Smooth muscle cell (in vitro differentiated cells): ENCODE results near the gene CACNA1F. TPM values are rescaled to one million over a fixed set of nuclear protein-coding genes. Genes with fewer than 3 reads are reported as not detected.

Experiments
- DNase-seq: peaks from one replicate; lab custom pipeline; 2025; ENCODE audit not compliant: unreplicated experiment; lab: John Stamatoyannopoulos, UW
- H2AFZ ChIP-seq: fragments of 200-600 bp; sonication (generic); 2 replicates; pipeline ENCODE4 v1.6.0; 2016; ENCODE audit warnings: antibody characterized with exemption, low read depth, mild to moderate bottlenecking
- H3F3A ChIP-seq: fragments of 200-600 bp; sonication (generic); 2 replicates; pipeline ENCODE4 v1.6.0; 2017; ENCODE audit warnings: antibody characterized with exemption, low read depth
- H3K27ac ChIP-seq: fragments of 200-600 bp; sonication (generic); 2 replicates; pipeline ENCODE4 v1.5.1; 2016; ENCODE audit warnings: low read depth, mild to moderate bottlenecking
- H3K27me3 ChIP-seq: fragments of 200-600 bp; sonication (generic); 2 replicates; pipeline ENCODE4 v1.6.1; 2016; ENCODE audit warnings: low read depth, mild to moderate bottlenecking
- H3K36me3 ChIP-seq: fragments of 200-600 bp; sonication (generic); 2 replicates; pipeline ENCODE4 v1.5.1; 2016; ENCODE audit warnings: low read depth
- H3K4me1 ChIP-seq: fragments of 200-600 bp; sonication (generic); 2 replicates; pipeline ENCODE4 v1.5.1; 2016; ENCODE audit warnings: low read depth
- H3K4me2 ChIP-seq: fragments of 200-600 bp; sonication (generic); 2 replicates; pipeline ENCODE4 v1.6.0; 2016; ENCODE audit warnings: mild to moderate bottlenecking
- H3K4me3 ChIP-seq: fragments of 200-600 bp; sonication (generic); 2 replicates; pipeline ENCODE4 v1.5.1; 2016; ENCODE audit warnings: mild to moderate bottlenecking
- H3K79me2 ChIP-seq: fragments of 200-600 bp; sonication (generic); 2 replicates; pipeline ENCODE4 v1.6.0; 2016; ENCODE audit warnings: low read depth, mild to moderate bottlenecking
- H3K9ac ChIP-seq: fragments of 200-600 bp; sonication (generic); 2 replicates; pipeline ENCODE4 v1.6.0; 2016; ENCODE audit warnings: low read depth
- H3K9me3 ChIP-seq: fragments of 200-600 bp; sonication (generic); replicated peaks from 2 replicates; pipeline ENCODE4 v1.5.1; 2016; ENCODE audit warnings: low read depth
- H4K20me1 ChIP-seq: fragments of 200-600 bp; sonication (generic); 2 replicates; pipeline ENCODE4 v1.6.0; 2016; ENCODE audit warnings: low read depth
- WGBS: methylation state at CpG from one replicate; pipeline ENCODE4 v1.1.7; 2016; ENCODE audit warnings: low lambda C conversion rate; 5-methylcytosine and 5-hydroxymethylcytosine counted together
- polyA plus RNA-seq: library from polyadenylated mRNA; unstranded; fragments of >200 nt; fragmentation: Nextera tagmentation; extraction: Ambion mirVana; gene quantifications from 2 replicates; pipeline ENCODE4 v1.2.1, GENCODE V29; 2016
- total RNA-seq: library from RNA; depleted of rRNA; stranded (reverse); fragments of >200 nt; gene quantifications from 2 replicates; pipeline ENCODE4 v1.2.3, GENCODE V29; 2014
- TF ChIP-seq, protein P1 (sequence below): fragments of 200-600 bp; sonication (generic); IDR thresholded peaks from 2 replicates; pipeline ENCODE4 v1.5.1; 2017; ENCODE audit warnings: borderline replicate concordance, mild to moderate bottlenecking, antibody characterized with exemption; ENCODE audit not compliant: insufficient read depth, poor library complexity, severe bottlenecking

CACNA1F gene
- total and polyA plus RNA-seq, 2 experiments from 2014 or later: 0.34 TPM; not detected in 1

DNA sequence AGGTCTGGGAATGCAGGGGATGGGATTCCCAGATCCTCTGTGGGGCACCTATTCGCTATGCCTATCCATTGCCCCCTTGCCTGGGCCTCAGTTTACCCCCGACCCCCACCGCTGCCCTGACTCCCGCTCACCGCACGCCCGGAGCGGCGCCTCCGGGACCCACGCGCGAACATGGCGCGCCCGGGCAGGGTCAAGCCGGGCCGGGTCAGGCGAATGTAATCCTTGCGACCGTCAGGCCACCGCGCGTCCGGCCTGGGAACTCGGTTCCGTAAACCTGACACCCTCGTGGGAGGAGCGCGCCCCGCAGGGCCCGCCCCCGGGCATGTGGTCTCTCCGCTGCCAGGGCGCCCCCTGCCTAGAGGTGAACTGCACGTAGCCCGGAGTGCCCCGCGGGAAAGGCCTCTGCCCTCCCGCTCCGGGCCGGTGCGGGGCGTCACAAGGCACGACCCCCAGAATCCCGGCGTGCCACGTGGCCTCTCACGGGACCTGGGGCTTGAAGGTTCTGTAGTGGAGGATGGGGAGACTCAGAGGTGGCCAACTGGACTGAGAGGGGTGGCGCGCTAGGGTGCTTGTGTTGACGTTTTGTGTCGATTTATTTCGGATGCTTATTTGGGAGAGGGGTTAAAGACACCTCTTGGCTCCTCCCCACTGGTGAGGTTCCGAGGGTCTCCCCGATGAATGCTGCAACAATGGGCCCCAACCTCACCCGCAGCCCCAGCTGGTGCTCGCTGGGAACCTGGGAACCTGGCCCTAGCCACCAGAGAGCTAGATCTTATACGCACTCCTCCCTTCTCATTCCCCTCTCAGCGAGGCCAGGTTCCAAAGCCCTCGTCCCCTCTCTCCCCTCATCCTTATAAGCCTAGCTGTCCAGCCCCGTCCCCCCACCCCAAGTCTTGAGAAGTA lies 46.8 kb downstream of the CACNA1F start, which contains the start of gene PRICKLE3:
PRICKLE3 (minus strand) TSS at position 249 of the 903 bp plus-strand sequence; CDS start at position 173, 76 bp downstream.
- peak within 1 kb of the TSS; percentile 57 for H3K27ac ChIP-seq

DNA sequence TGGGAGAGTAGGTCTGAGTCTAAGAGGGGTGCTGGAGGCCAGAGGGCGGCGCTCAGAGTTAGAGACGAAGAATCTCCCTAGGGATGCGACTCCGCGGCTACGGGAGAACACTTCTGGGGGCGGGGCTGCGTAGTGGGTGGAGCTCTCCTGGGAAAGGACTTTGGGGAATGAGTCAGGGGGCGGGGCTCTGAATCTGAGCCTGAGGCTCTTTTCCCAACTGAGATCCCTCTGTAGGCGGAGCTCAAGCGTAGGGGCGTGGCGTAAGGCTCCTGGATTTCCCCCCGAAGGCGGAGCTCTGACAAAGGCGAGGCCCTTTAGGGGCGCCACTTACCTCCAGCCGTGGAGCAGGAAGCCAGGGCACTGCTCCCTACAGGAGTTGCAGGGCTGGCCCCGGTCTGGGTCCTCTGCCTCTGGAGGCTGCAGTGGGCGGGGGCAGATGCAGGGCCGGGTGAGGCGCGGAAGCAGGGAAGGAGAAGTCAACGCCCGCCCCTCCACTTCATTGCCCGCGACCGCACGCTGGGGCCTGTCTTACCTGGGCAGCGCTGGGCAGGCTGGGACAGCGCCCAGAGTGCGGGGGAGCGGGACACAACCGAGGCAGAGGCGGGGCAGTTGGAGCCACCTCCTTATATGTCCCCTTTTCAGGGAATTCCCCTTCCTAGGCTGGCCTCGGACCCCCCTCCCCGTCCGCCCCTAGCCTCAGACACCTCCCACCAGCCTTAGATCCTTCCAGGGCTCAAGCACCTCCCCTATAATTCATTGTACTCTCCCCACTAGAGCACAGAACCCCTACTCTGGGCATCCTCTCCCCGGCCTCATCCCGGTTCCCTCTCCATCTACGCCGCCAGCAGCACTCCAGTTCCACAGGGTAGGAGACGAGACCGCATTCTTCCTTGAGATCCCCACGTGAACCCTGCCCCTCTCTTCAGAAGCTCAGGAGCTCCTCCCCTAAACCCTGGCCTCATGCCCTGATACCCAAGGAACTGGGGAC lies 48.6 kb downstream of the CACNA1F start:
- WGBS: 34% methylated on average over 26 of the region's 46 CpGs
- peak overlapping the region; percentile 51 for H3K9ac ChIP-seq
- TF ChIP-seq, protein P1, sequence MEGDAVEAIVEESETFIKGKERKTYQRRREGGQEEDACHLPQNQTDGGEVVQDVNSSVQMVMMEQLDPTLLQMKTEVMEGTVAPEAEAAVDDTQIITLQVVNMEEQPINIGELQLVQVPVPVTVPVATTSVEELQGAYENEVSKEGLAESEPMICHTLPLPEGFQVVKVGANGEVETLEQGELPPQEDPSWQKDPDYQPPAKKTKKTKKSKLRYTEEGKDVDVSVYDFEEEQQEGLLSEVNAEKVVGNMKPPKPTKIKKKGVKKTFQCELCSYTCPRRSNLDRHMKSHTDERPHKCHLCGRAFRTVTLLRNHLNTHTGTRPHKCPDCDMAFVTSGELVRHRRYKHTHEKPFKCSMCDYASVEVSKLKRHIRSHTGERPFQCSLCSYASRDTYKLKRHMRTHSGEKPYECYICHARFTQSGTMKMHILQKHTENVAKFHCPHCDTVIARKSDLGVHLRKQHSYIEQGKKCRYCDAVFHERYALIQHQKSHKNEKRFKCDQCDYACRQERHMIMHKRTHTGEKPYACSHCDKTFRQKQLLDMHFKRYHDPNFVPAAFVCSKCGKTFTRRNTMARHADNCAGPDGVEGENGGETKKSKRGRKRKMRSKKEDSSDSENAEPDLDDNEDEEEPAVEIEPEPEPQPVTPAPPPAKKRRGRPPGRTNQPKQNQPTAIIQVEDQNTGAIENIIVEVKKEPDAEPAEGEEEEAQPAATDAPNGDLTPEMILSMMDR: no peak
- peaks cover 7% of the 10 kb centered on the region for H4K20me1 ChIP-seq
- no peak overlapping the region for H2AFZ ChIP-seq
- H3K4me3 ChIP-seq: peak overlapping the region; percentile 50
- no peaks in the 10 kb centered on the region for H3K79me2 ChIP-seq
- H3K27me3 ChIP-seq: no peaks in the 10 kb centered on the region
- peak overlapping the region; percentile 87 for H3K4me2 ChIP-seq
- peak overlapping the region; percentile 57 for H3K27ac ChIP-seq
- no peaks in the 10 kb centered on the region for H3K36me3 ChIP-seq
- no peaks in the 10 kb centered on the region for H3K9me3 ChIP-seq
- H3F3A ChIP-seq: no peaks in the 10 kb centered on the region
- H3K4me1 ChIP-seq: no peaks in the 10 kb centered on the region
- DNase-seq: peak; percentile 53

More for the DNA sequence above, 46.8 kb downstream of the CACNA1F start, which contains the start of gene PRICKLE3:
- Histone ChIP-seq H2AFZ (no peak within 1 kb of the TSS), H3K4me3 (peak within 1 kb of the TSS; percentile 50), H3K4me2 (peak within 1 kb of the TSS; percentile 87), H3K4me1 (no peaks in the 10 kb centered on the region), H3K9ac (no peak within 1 kb of the TSS), H3F3A (no peaks in the 10 kb centered on the region), H4K20me1 (peaks cover 7% of the 10 kb centered on the region), H3K36me3 (no peaks in the 10 kb centered on the region), H3K9me3 (no peaks in the 10 kb centered on the region), H3K27me3 (no peaks in the 10 kb centered on the region), H3K79me2 (no peaks in the 10 kb centered on the region)
- peak; percentile 32 for DNase-seq
- 53% methylated on average over 58 of the region's 62 CpGs for WGBS
- TF ChIP-seq, protein P1: no peak

- TF ChIP-seq, protein P1: no peak
- H3K4me1 ChIP-seq: no peaks in the 10 kb centered on the region
- DNase-seq: no peak
- no peak overlapping the region for H3K4me3 ChIP-seq
- no peaks in the 10 kb centered on the region for H3K9me3 ChIP-seq
- H3K9ac ChIP-seq: no peak overlapping the region
- H3K79me2 ChIP-seq: no peaks in the 10 kb centered on the region
- H3K27ac ChIP-seq: no peak overlapping the region
- H3K36me3 ChIP-seq: no peaks in the 10 kb centered on the region
- WGBS: 85% methylated on average over 15 of the region's 18 CpGs
- peaks cover 7% of the 10 kb centered on the region for H4K20me1 ChIP-seq
- H2AFZ ChIP-seq: no peak overlapping the region
- no peaks in the 10 kb centered on the region for H3F3A ChIP-seq
- H3K27me3 ChIP-seq: no peaks in the 10 kb centered on the region
- peak overlapping the region; percentile 31 for H3K4me2 ChIP-seq
Measured at GRCh38 chrX:49183701-49184281, 49.3 kb downstream of the CACNA1F start.
